GM12801 (cell line): Measurements from ENCODE around the gene UBE2H.

Experiments
- CTCF ChIP-seq: IDR thresholded peaks from one replicate; pipeline ENCODE4 v1.5.1; 2011; ENCODE audit warnings: control low read depth; ENCODE audit not compliant: insufficient read length; ENCODE audit errors: extremely low read depth

Gene UBE2H

DNA sequence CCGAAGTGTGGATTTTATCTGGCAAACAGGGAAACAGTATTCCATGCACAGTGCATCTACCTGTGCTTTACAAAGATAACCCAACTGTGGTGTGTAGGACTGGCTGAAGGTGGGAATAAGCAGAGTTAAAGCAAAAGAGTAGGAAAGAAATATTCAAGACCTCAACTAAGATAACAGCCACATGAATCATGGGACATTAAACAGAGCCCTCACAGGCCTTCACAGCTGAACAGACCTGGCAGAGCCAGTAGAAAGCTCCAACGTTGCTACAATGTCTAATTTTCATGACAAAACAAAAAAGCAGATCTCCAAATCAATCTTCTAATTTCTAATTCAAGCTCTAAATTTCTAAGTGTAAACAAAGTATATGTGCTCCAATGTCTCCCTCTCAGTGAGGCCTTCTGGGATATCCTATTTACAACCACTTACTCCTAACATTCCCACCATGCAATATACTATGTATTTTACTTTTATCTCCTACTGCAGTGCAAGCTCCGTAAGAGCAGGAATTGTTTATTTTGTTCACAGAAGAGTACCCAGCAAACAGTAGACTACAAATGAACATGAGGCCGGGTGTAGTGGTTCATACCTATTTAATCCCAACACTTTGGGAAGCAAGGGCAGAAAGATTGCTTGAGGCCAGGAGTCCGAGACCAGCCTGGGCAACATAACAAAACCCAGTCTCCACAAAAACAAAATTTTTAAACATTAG, 63.5 kb downstream of the UBE2H start:
- no peak for TF ChIP-seq CTCF

DNA sequence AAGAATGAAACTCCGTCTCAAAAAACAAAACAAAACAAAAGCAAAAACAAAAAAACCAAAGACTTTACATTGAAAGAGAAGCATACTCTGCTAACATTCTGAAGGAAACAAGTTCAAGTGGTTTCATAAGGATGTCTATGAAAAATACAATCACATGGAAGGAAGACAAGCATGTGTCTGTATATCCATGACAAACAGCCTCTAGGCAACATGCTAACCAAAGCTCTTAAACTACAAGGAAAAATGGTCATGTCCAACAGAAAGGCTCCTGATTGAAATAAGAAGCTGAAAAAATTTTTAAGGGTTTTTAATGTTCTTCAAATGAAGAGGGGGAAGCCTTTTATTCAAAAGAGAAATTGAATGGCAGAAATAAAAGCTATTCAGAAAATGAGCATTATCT, 64.9 kb downstream of the UBE2H start:
- TF ChIP-seq CTCF = no peak

GRCh38 chr7:129886818-129887186, 66.0 kb downstream of the UBE2H start:
- TF ChIP-seq CTCF = no peak

- no peak for TF ChIP-seq CTCF
Observed at GRCh38 chr7:129886167-129886817, 66.5 kb downstream of the UBE2H start.

DNA sequence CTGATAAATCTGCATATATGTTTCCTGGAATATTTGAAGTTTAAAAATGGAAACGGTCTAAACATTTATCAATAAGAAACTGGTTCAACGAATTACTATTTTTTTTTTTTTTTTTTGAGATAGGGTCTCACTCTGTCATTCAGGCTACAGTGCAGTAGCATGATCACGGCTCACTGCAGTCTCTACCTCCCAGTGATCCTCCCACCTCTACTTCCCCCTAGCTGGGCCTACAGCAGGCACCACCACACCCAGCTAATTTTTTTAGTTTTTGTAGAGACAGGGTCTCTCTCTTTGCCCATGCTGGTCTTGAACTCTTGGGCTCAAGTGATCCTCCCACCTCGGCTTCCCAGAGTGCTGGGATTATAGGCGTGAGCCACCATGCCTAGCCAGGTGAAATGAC, 68.3 kb downstream of the UBE2H start:
- no peak for TF ChIP-seq CTCF

DNA sequence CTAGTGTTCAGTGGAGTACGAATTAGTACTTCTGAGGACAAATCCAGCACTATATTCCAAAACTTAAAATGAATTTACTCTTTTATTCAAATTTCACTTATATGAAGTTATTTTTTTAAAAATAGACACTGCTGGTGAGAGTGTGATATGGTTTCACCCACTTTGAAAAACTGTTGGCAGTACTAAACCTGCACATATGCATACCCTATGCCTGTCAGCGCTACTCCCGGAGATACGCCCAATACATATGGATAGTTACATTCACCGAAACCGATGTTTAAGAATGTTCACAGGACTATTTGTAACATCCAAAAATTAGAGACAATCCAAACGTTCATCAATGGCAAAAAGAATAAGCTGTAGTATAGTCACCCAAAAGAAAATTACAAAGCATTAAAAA, 69.6 kb downstream of the UBE2H start:
- TF ChIP-seq CTCF = no peak

- no peak for TF ChIP-seq CTCF
Observed at GRCh38 chr7:129882531-129882930, 70.2 kb downstream of the UBE2H start.
